Upper lobe of left lung (tissue), 4 donors: Measurements from ENCODE around the gene FOXP1.

Source experiments
- EP300 ChIP-seq, 4 donors: sonication (generic); formaldehyde crosslinking; IDR thresholded peaks; one replicate each; pipeline ENCODE4 v1.5.1; 2017; ENCODE audit warnings: antibody characterized with exemption in 4 of 4, control low read depth in 2 of 4
- POLR2A ChIP-seq, 4 donors: fragments of 450-650 bp; IDR thresholded peaks; one replicate each; pipeline ENCODE4 v1.5.1; 2016 to 2017; ENCODE audit warnings: antibody characterized with exemption in 4 of 4, mild to moderate bottlenecking in 2 of 4
- POLR2AphosphoS5 ChIP-seq, 2 donors: sonication (generic); formaldehyde crosslinking; IDR thresholded peaks; one replicate each; pipeline ENCODE4 v1.5.1; 2017; ENCODE audit warnings: antibody characterized with exemption in 2 of 2
- TF ChIP-seq, protein P1 (sequence below), 6 experiments: fragments of 450-650 bp in 4 of 6; fragments of 200-600 bp in 2 of 6; sonication (generic) in 2 of 6; IDR thresholded peaks; one replicate each; pipeline ENCODE4 v1.5.1; 2016 to 2019; ENCODE audit warnings: antibody characterized with exemption in 6 of 6

DNA sequence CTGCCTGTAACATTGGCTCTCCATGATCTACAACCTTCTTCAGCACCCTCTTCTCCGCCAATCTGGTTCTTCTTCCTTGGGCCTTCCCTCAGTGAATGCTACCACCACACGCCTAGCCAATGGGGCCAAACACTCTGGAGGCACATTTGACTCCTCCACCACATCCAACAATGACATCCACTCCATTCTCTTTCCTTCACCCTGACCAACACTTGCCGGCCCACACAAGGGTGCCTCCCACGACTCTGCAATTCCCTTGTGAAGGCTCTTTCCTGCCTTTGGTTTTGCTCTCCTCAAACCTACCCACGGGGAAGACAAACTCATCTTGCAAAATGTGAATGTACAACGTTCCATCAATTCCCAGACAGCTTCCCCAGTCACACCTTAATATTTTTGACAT is 263.8 kb downstream of the FOXP1 start:
- TF ChIP-seq, protein P1, sequence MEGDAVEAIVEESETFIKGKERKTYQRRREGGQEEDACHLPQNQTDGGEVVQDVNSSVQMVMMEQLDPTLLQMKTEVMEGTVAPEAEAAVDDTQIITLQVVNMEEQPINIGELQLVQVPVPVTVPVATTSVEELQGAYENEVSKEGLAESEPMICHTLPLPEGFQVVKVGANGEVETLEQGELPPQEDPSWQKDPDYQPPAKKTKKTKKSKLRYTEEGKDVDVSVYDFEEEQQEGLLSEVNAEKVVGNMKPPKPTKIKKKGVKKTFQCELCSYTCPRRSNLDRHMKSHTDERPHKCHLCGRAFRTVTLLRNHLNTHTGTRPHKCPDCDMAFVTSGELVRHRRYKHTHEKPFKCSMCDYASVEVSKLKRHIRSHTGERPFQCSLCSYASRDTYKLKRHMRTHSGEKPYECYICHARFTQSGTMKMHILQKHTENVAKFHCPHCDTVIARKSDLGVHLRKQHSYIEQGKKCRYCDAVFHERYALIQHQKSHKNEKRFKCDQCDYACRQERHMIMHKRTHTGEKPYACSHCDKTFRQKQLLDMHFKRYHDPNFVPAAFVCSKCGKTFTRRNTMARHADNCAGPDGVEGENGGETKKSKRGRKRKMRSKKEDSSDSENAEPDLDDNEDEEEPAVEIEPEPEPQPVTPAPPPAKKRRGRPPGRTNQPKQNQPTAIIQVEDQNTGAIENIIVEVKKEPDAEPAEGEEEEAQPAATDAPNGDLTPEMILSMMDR (IDR thresholded peaks at IDR 0.05), result no peak
- TF ChIP-seq POLR2AphosphoS5 (IDR thresholded peaks at IDR 0.05) (no peak), POLR2A (IDR thresholded peaks at IDR 0.05) (no peak), EP300 (IDR thresholded peaks at IDR 0.05) (no peak)
